HEK293 (cell line): Measurements from ENCODE around the gene HLF.

Experiments used
- CTCF ChIA-PET: fragments of 350-600 bp; formaldehyde crosslinking; extraction: SDS; loops from one replicate; lab custom pipeline; 2021; ENCODE audit warnings: antibody characterized with exemption; lab: Yijun Ruan, JAX
- POLR2A ChIA-PET: fragments of 300-600 bp; formaldehyde crosslinking; extraction: SDS; loops from one replicate; lab custom pipeline; 2020; ENCODE audit warnings: antibody characterized with exemption, inconsistent platforms; lab: Yijun Ruan, JAX
- H3K27ac ChIP-seq: fragments of 200-500 bp; sonication (Bioruptor generic); 2 replicates; pipeline ENCODE4 v1.5.1; 2014; ENCODE audit warnings: low read depth, low read length, control low read depth, inconsistent platforms; ENCODE audit errors: extremely low read depth
- H3K36me3 ChIP-seq, 2 experiments: fragments of 200-500 bp in 1 of 2; sonication (Bioruptor generic) in 1 of 2; 1 replicate in 1 of 2; 2 replicates in 1 of 2; pipeline ENCODE4 v1.5.1; 2014 to 2017; ENCODE audit warnings: inconsistent platforms in 2 of 2, low read length in 2 of 2; ENCODE audit not compliant: control insufficient read depth in 2 of 2, insufficient read depth in 1 of 2
- H3K4me1 ChIP-seq: fragments of 200-500 bp; sonication (Bioruptor generic); 2 replicates; pipeline ENCODE4 v1.5.1; 2014; ENCODE audit warnings: mild to moderate bottlenecking, low read length, inconsistent platforms; ENCODE audit not compliant: control insufficient read depth, insufficient read depth
- H3K4me3 ChIP-seq: 2 replicates; pipeline ENCODE4 v1.5.1; 2011; ENCODE audit warnings: low read depth, mild to moderate bottlenecking, control low read depth, low read length, moderate library complexity
- H3K9me3 ChIP-seq: fragments of 200-500 bp; sonication (Bioruptor generic); 2 replicates; pipeline ENCODE4 v1.5.1; 2014; ENCODE audit warnings: low read depth, low read length, inconsistent platforms; ENCODE audit not compliant: control insufficient read depth, insufficient read depth
- BCL11B ChIP-seq: fragments of 450-650 bp; formaldehyde crosslinking; IDR thresholded peaks from 2 replicates; pipeline ENCODE4 v1.5.1; 2016; ENCODE audit warnings: low read depth, missing biosample characterization, missing genetic modification characterization
- FEZF1 ChIP-seq: fragments of 450-650 bp; formaldehyde crosslinking; IDR thresholded peaks from 2 replicates; pipeline ENCODE4 v1.5.1; 2016; ENCODE audit warnings: missing biosample characterization, missing genetic modification characterization
- HIC1 ChIP-seq: fragments of 450-650 bp; formaldehyde crosslinking; IDR thresholded peaks from 2 replicates; pipeline ENCODE4 v1.5.1; 2016; ENCODE audit warnings: missing biosample characterization, missing genetic modification characterization
- MZF1 ChIP-seq: fragments of 450-650 bp; formaldehyde crosslinking; IDR thresholded peaks from 2 replicates; pipeline ENCODE4 v1.5.1; 2017; ENCODE audit warnings: missing biosample characterization, missing genetic modification characterization, borderline replicate concordance
- PATZ1 ChIP-seq: fragments of 450-650 bp; formaldehyde crosslinking; IDR thresholded peaks from 2 replicates; pipeline ENCODE4 v1.5.1; 2016; ENCODE audit warnings: missing biosample characterization, missing genetic modification characterization
- PRDM1 ChIP-seq: fragments of 450-650 bp; formaldehyde crosslinking; IDR thresholded peaks from 2 replicates; pipeline ENCODE4; 2016; ENCODE audit warnings: missing biosample characterization, missing genetic modification characterization
- ZBTB26 ChIP-seq: fragments of 450-650 bp; formaldehyde crosslinking; optimal IDR thresholded peaks from 2 replicates; pipeline ENCODE3; 2016; ENCODE audit warnings: missing biosample characterization, mild to moderate bottlenecking, missing genetic modification characterization
- ZNF112 ChIP-seq: fragments of 450-650 bp; formaldehyde crosslinking; IDR thresholded peaks from 2 replicates; pipeline ENCODE4 v1.5.0; 2017; ENCODE audit warnings: missing biosample characterization, missing genetic modification characterization
- ZNF202 ChIP-seq: fragments of 450-650 bp; formaldehyde crosslinking; IDR thresholded peaks from 2 replicates; pipeline ENCODE4 v1.5.1; 2016; ENCODE audit warnings: missing biosample characterization, missing genetic modification characterization, borderline replicate concordance
- ZNF335 ChIP-seq: fragments of 450-650 bp; formaldehyde crosslinking; conservative IDR thresholded peaks from 2 replicates; pipeline ENCODE4 v1.5.1; 2016; ENCODE audit warnings: missing biosample characterization, missing genetic modification characterization
- ZNF433 ChIP-seq: fragments of 450-650 bp; formaldehyde crosslinking; IDR thresholded peaks from 2 replicates; pipeline ENCODE4 v1.5.1; 2016; ENCODE audit warnings: missing biosample characterization, missing genetic modification characterization, low read depth
- ZNF549 ChIP-seq: fragments of 450-650 bp; IDR thresholded peaks from 2 replicates; pipeline ENCODE4 v1.5.1; 2018; ENCODE audit warnings: missing biosample characterization, missing genetic modification characterization, mild to moderate bottlenecking, inconsistent platforms, moderate library complexity
- ZNF596 ChIP-seq: fragments of 450-650 bp; IDR thresholded peaks from 2 replicates; pipeline ENCODE4 v1.5.0; 2018; ENCODE audit warnings: missing biosample characterization, mild to moderate bottlenecking, missing genetic modification characterization, moderate library complexity
- ZNF600 ChIP-seq: fragments of 450-650 bp; formaldehyde crosslinking; IDR thresholded peaks from 2 replicates; pipeline ENCODE4 v1.5.1; 2016; ENCODE audit warnings: missing biosample characterization, missing genetic modification characterization
- ZNF623 ChIP-seq: fragments of 450-650 bp; formaldehyde crosslinking; IDR thresholded peaks from 2 replicates; pipeline ENCODE4 v1.5.1; 2016; ENCODE audit warnings: missing biosample characterization, missing genetic modification characterization
- ZNF626 ChIP-seq: fragments of 450-650 bp; sonication (Bioruptor Pico); formaldehyde crosslinking; IDR thresholded peaks from 2 replicates; pipeline ENCODE4 v1.5.1; 2018; ENCODE audit warnings: missing biosample characterization, missing genetic modification characterization, inconsistent platforms
- ZNF654 ChIP-seq: fragments of 450-650 bp; formaldehyde crosslinking; IDR thresholded peaks from 2 replicates; pipeline ENCODE4 v1.5.1; 2016; ENCODE audit warnings: low read depth, missing biosample characterization, missing genetic modification characterization
- ZNF777 ChIP-seq: fragments of 450-650 bp; formaldehyde crosslinking; IDR thresholded peaks from 2 replicates; pipeline ENCODE4 v1.5.1; 2017; ENCODE audit warnings: missing biosample characterization, missing genetic modification characterization, borderline replicate concordance
- ZNF837 ChIP-seq: fragments of 450-650 bp; formaldehyde crosslinking; IDR thresholded peaks from 2 replicates; pipeline ENCODE4 v1.5.1; 2016; ENCODE audit warnings: missing biosample characterization, missing genetic modification characterization
- ZNF843 ChIP-seq: fragments of 450-650 bp; formaldehyde crosslinking; IDR thresholded peaks from 2 replicates; pipeline ENCODE4 v1.5.1; 2016; ENCODE audit warnings: missing biosample characterization, missing genetic modification characterization
- ZSCAN4 ChIP-seq: fragments of 450-650 bp; formaldehyde crosslinking; IDR thresholded peaks from 2 replicates; pipeline ENCODE4 v1.5.1; 2017; ENCODE audit warnings: missing biosample characterization, missing genetic modification characterization

HLF gene

GRCh38 chr17:55305321-55306087, 40.7 kb downstream of the HLF start:
- Histone ChIP-seq H3K27ac (no peak overlapping the region), H3K4me3 (no peak overlapping the region), H3K9me3 (no peaks in the 10 kb centered on the region), H3K4me1 (no peaks in the 10 kb centered on the region), H3K36me3 (no peaks in the 10 kb centered on the region)
- POLR2A ChIA-PET = no interaction called here
- CTCF ChIA-PET = interaction anchor here (0.6 to 1.9 kb wide), 5 partner anchors 9 to 991 kb away, joined by 3 to 6 read pairs (median 5); no protein-coding TSS in a partner anchor
- TF ChIP-seq PATZ1 (tag by site-specific recombination) (no peak), HIC1 (no peak), ZBTB26 (tag by site-specific recombination) (no peak), ZNF600 (tag by site-specific recombination) (no peak), ZNF433 (tag by site-specific recombination) (no peak), ZNF837 (tag by site-specific recombination) (no peak)

GRCh38 chr17:55307879-55308278, 43.1 kb downstream of the HLF start:
- ChIA-PET CTCF (interaction anchor here (1.6 kb wide), 1 partner anchor 11 kb away, joined by 6 read pairs; no protein-coding TSS in a partner anchor), POLR2A (no interaction called here)
- Histone ChIP-seq H3K36me3 (no peaks in the 10 kb centered on the region), H3K9me3 (no peaks in the 10 kb centered on the region), H3K4me3 (no peak overlapping the region), H3K4me1 (no peaks in the 10 kb centered on the region), H3K27ac (no peak overlapping the region)
- TF ChIP-seq BCL11B (no peak), ZNF335 (tag by site-specific recombination) (no peak), ZNF843 (tag by site-specific recombination) (no peak), ZNF202 (tag by site-specific recombination) (no peak), PRDM1 (tag by site-specific recombination) (no peak), MZF1 (no peak), ZNF777 (tag by site-specific recombination) (no peak), ZSCAN4 (tag by site-specific recombination) (no peak), ZNF549 (no peak), ZBTB26 (tag by site-specific recombination) (no peak), ZNF596 (tag by site-specific recombination) (no peak), ZNF623 (tag by site-specific recombination) (no peak), ZNF626 (tag by site-specific recombination) (no peak), ZNF112 (no peak), FEZF1 (tag by site-specific recombination) (no peak), ZNF654 (tag by site-specific recombination) (no peak)
